KG1 (cell line): ENCODE data around the gene DAZAP1.

Source experiments
- DNase-seq: peaks from one replicate; lab custom pipeline; 2025; lab: John Stamatoyannopoulos, UW

Gene DAZAP1

GRCh38 chr19:1407528-1408299, at the start of gene DAZAP1:
Gene DAZAP1 (plus strand): TSS chr19:1407586. CDS start chr19:1407774, 188 bp downstream.
- no peak for DNase-seq

- DNase-seq = no peak
These were observed 47.1 kb upstream of the DAZAP1 start for GRCh38 chr19:1360126-1360817.

GRCh38 chr19:1360818-1361461, 46.4 kb upstream of the DAZAP1 start:
- no peak for DNase-seq

- no peak for DNase-seq
These were observed 45.6 kb upstream of the DAZAP1 start for GRCh38 chr19:1361601-1362386.

- no peak for DNase-seq
These were observed 44.8 kb upstream of the DAZAP1 start for GRCh38 chr19:1362387-1363257.

GRCh38 chr19:1363599-1363998, 43.8 kb upstream of the DAZAP1 start:
- DNase-seq = peak; percentile 50

- DNase-seq = peak; percentile 48
These were observed 43.2 kb upstream of the DAZAP1 start for GRCh38 chr19:1364070-1364704.

- DNase-seq = no peak
These were observed 41.8 kb upstream of the DAZAP1 start for GRCh38 chr19:1365319-1366269.

- DNase-seq = no peak
These were observed 41.1 kb upstream of the DAZAP1 start for GRCh38 chr19:1366296-1366695.

GRCh38 chr19:1366899-1367870, 40.2 kb upstream of the DAZAP1 start:
- no peak for DNase-seq

- DNase-seq = no peak
These were observed 38.1 kb upstream of the DAZAP1 start for GRCh38 chr19:1369214-1369805.

- no peak for DNase-seq
These were observed 36.6 kb upstream of the DAZAP1 start for GRCh38 chr19:1370579-1371361.

- DNase-seq = no peak
These were observed 34.3 kb upstream of the DAZAP1 start for GRCh38 chr19:1373042-1373533.

- no peak for DNase-seq
These were observed 33.7 kb upstream of the DAZAP1 start for GRCh38 chr19:1373534-1374249.

- no peak for DNase-seq
These were observed 33.2 kb upstream of the DAZAP1 start for GRCh38 chr19:1374250-1374577.

GRCh38 chr19:1376415-1376805, 31.0 kb upstream of the DAZAP1 start:
- no peak for DNase-seq
